HepG2 (cell line): ENCODE measurements around the gene MTA2. TPM values are rescaled to one million over a fixed set of nuclear protein-coding genes. Genes with fewer than 3 reads are reported as not detected.

Source experiments
- ARNT ChIP-seq: fragments of 450-650 bp; IDR thresholded peaks from 2 replicates; pipeline ENCODE4 v1.6.1; 2017
- ASH2L ChIP-seq: fragments of 300-600, 200-600 bp; sonication (generic); IDR thresholded peaks from 2 replicates; pipeline ENCODE4 v1.7.0; 2017; ENCODE audit warnings: low read depth, mild to moderate bottlenecking, moderate library complexity, mixed read lengths, low read length; ENCODE audit not compliant: insufficient read length
- CREBL2 ChIP-seq: sonication (generic); formaldehyde crosslinking; IDR thresholded peaks from 2 replicates; pipeline ENCODE4 v1.8.1; 2023; ENCODE audit warnings: missing genetic modification reagents, mild to moderate bottlenecking, borderline replicate concordance
- EEA1 ChIP-seq: sonication (generic); formaldehyde crosslinking; IDR thresholded peaks from 2 replicates; pipeline ENCODE4 v1.5.1; 2020; ENCODE audit warnings: mild to moderate bottlenecking, missing genetic modification reagents, borderline replicate concordance
- FLYWCH1 ChIP-seq: sonication (generic); formaldehyde crosslinking; IDR thresholded peaks from 2 replicates; pipeline ENCODE4 v1.8.1; 2023; ENCODE audit warnings: mild to moderate bottlenecking, missing genetic modification reagents
- FOXO1 ChIP-seq: sonication (generic); formaldehyde crosslinking; IDR thresholded peaks from 2 replicates; pipeline ENCODE4 v1.4.0; 2020; ENCODE audit warnings: missing genetic modification reagents
- HOXA7 ChIP-seq: sonication (generic); formaldehyde crosslinking; IDR thresholded peaks from 2 replicates; pipeline ENCODE4 v1.8.1; 2022; ENCODE audit warnings: mild to moderate bottlenecking, missing genetic modification reagents, moderate library complexity
- ISL2 ChIP-seq: sonication (generic); formaldehyde crosslinking; IDR thresholded peaks from 2 replicates; pipeline ENCODE4 v1.5.0; 2020; ENCODE audit warnings: missing genetic modification reagents
- KAT2B ChIP-seq: fragments of 150-350 bp; IDR thresholded peaks from 2 replicates; pipeline ENCODE4 v1.6.1; 2014; ENCODE audit warnings: low read depth, low read length, borderline replicate concordance
- KDM5A ChIP-seq: fragments of 200-600 bp; sonication (generic); IDR thresholded peaks from 2 replicates; pipeline ENCODE4 v1.7.0; 2018; ENCODE audit warnings: antibody characterized with exemption, mild to moderate bottlenecking, low read length, borderline replicate concordance
- MED8 ChIP-seq: sonication (generic); formaldehyde crosslinking; IDR thresholded peaks from 2 replicates; pipeline ENCODE4 v1.8.1; 2023; ENCODE audit warnings: mild to moderate bottlenecking, missing genetic modification reagents; ENCODE audit not compliant: insufficient replicate concordance
- RFX1 ChIP-seq: fragments of 450-650 bp; IDR thresholded peaks from 2 replicates; pipeline ENCODE4 v1.6.1; 2017
- SIX1 ChIP-seq: sonication (generic); formaldehyde crosslinking; IDR thresholded peaks from 2 replicates; pipeline ENCODE4 v1.4.0; 2020; ENCODE audit warnings: missing genetic modification reagents, borderline replicate concordance
- TBX3 ChIP-seq: fragments of 450-650 bp; IDR thresholded peaks from 2 replicates; pipeline ENCODE4 v1.6.1; 2017; ENCODE audit warnings: antibody characterized with exemption, mild to moderate bottlenecking, inconsistent platforms, borderline replicate concordance
- ZFP1 ChIP-seq: IDR thresholded peaks from 2 replicates; pipeline ENCODE4 v1.6.1; 2016
- ZNF12 ChIP-seq: sonication (generic); formaldehyde crosslinking; IDR thresholded peaks from 2 replicates; pipeline ENCODE4 v1.5.0; 2020; ENCODE audit warnings: missing genetic modification reagents
- ZNF501 ChIP-seq: sonication (generic); formaldehyde crosslinking; IDR thresholded peaks from 2 replicates; pipeline ENCODE4 v1.5.1; 2020; ENCODE audit warnings: mild to moderate bottlenecking, moderate library complexity, missing genetic modification reagents
- ZNF550 ChIP-seq: sonication (generic); formaldehyde crosslinking; IDR thresholded peaks from 2 replicates; pipeline ENCODE4 v1.4.0; 2020; ENCODE audit warnings: mild to moderate bottlenecking, missing genetic modification reagents, borderline replicate concordance
- ZNF558 ChIP-seq: sonication (generic); formaldehyde crosslinking; IDR thresholded peaks from 2 replicates; pipeline ENCODE4 v1.9.0; 2022; ENCODE audit warnings: mild to moderate bottlenecking, missing genetic modification reagents, borderline replicate concordance
- ZNF567 ChIP-seq: sonication (generic); formaldehyde crosslinking; IDR thresholded peaks from 2 replicates; pipeline ENCODE4 v1.8.1; 2023; ENCODE audit warnings: mild to moderate bottlenecking, missing genetic modification reagents, borderline replicate concordance
- ZNF776 ChIP-seq: sonication (generic); formaldehyde crosslinking; IDR thresholded peaks from 2 replicates; pipeline ENCODE4 v1.4.0; 2020; ENCODE audit warnings: mild to moderate bottlenecking, missing genetic modification reagents
- ZSCAN12 ChIP-seq: sonication (generic); formaldehyde crosslinking; IDR thresholded peaks from 2 replicates; pipeline ENCODE4 v1.9.0; 2021; ENCODE audit warnings: mild to moderate bottlenecking, missing genetic modification reagents
- polyA plus RNA-seq, 8 experiments: library from polyadenylated mRNA; depleted of rRNA in 3 of 8; stranded (reverse) in 7 of 8; unstranded in 1 of 8; fragments of >200 nt; fragmentation: Illumina TruSeq in 4 of 8; extraction: Trizol in 4 of 8; gene quantifications; 2 replicates each; pipeline versions ENCODE4 v1.2.1 to v1.2.3, GENCODE V29; 2011 to 2016; ENCODE audit warnings: low read depth in 4 of 8, missing spikeins in 1 of 8, mixed read lengths in 1 of 8; ENCODE audit not compliant: insufficient read depth in 1 of 8
- total RNA-seq, 5 experiments: library from RNA; depleted of rRNA; stranded (reverse); fragments of >200 nt; fragmentation: Illumina TruSeq; extraction: Trizol; gene quantifications; 2 replicates each; pipeline ENCODE4 v1.2.3, GENCODE V29; 2016; ENCODE audit warnings: low read depth in 1 of 5
- TF ChIP-seq, protein P1 (sequence below): sonication (generic); formaldehyde crosslinking; IDR thresholded peaks from 2 replicates; pipeline ENCODE4 v1.8.0; 2022; ENCODE audit warnings: mild to moderate bottlenecking, missing genetic modification reagents
- TF ChIP-seq, protein P2 (sequence below): sonication (generic); formaldehyde crosslinking; IDR thresholded peaks from 2 replicates; pipeline ENCODE4 v1.5.0; 2020; ENCODE audit warnings: mild to moderate bottlenecking, missing genetic modification reagents, borderline replicate concordance
- TF ChIP-seq, protein P3 (sequence below): sonication (generic); formaldehyde crosslinking; IDR thresholded peaks from 2 replicates; pipeline ENCODE4 v1.5.0; 2020; ENCODE audit warnings: mild to moderate bottlenecking, missing genetic modification reagents
- TF ChIP-seq, protein P4 (sequence below): sonication (generic); formaldehyde crosslinking; IDR thresholded peaks from 2 replicates; pipeline ENCODE4 v1.5.1; 2020; ENCODE audit warnings: missing genetic modification reagents, mild to moderate bottlenecking, borderline replicate concordance

MTA2 gene
- total and polyA plus RNA-seq, 2 of the 13 experiments (the other 11 are each of a cell fraction or from before 2014, with no cell fraction given): 14.0 to 70.0 TPM

GRCh38 chr11:62560566-62561103 is 41.0 kb downstream of the MTA2 start (continued):
- TF ChIP-seq, protein P1, sequence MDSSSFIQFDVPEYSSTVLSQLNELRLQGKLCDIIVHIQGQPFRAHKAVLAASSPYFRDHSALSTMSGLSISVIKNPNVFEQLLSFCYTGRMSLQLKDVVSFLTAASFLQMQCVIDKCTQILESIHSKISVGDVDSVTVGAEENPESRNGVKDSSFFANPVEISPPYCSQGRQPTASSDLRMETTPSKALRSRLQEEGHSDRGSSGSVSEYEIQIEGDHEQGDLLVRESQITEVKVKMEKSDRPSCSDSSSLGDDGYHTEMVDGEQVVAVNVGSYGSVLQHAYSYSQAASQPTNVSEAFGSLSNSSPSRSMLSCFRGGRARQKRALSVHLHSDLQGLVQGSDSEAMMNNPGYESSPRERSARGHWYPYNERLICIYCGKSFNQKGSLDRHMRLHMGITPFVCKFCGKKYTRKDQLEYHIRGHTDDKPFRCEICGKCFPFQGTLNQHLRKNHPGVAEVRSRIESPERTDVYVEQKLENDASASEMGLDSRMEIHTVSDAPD (CRISPR knock-in tag): no peak
- TF ChIP-seq FLYWCH1 (CRISPR knock-in tag) (no peak), RFX1 (no peak), ASH2L (no peak), ZSCAN12 (CRISPR knock-in tag) (no peak), HOXA7 (CRISPR knock-in tag) (no peak), ZNF550 (CRISPR knock-in tag) (no peak), KDM5A (no peak), MED8 (no peak), ZNF558 (CRISPR knock-in tag) (no peak), SIX1 (CRISPR knock-in tag) (no peak), ISL2 (CRISPR knock-in tag) (no peak), ZNF501 (CRISPR knock-in tag) (no peak), ZFP1 (CRISPR knock-in tag) (no peak), EEA1 (no peak), ZNF567 (CRISPR knock-in tag) (no peak), KAT2B (no peak), ZNF12 (CRISPR knock-in tag) (no peak), FOXO1 (0 out of 2 replicates have a peak, but pooled peaks have one; percentile 40), TBX3 (no peak), CREBL2 (CRISPR knock-in tag) (no peak), ARNT (no peak), ZNF776 (CRISPR knock-in tag) (no peak)
- TF ChIP-seq, protein P2, sequence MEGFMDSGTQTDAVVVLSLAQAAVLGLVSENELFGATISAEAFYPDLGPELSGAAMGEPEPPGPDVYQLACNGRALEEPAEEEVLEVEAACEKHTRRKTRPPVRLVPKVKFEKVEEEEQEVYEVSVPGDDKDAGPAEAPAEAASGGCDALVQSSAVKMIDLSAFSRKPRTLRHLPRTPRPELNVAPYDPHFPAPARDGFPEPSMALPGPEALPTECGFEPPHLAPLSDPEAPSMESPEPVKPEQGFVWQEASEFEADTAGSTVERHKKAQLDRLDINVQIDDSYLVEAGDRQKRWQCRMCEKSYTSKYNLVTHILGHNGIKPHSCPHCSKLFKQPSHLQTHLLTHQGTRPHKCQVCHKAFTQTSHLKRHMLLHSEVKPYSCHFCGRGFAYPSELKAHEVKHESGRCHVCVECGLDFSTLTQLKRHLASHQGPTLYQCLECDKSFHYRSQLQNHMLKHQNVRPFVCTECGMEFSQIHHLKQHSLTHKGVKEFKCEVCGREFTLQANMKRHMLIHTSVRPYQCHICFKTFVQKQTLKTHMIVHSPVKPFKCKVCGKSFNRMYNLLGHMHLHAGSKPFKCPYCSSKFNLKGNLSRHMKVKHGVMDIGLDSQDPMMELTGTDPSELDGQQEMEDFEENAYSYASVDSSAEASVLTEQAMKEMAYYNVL (CRISPR knock-in tag): no peak
- TF ChIP-seq, protein P3, sequence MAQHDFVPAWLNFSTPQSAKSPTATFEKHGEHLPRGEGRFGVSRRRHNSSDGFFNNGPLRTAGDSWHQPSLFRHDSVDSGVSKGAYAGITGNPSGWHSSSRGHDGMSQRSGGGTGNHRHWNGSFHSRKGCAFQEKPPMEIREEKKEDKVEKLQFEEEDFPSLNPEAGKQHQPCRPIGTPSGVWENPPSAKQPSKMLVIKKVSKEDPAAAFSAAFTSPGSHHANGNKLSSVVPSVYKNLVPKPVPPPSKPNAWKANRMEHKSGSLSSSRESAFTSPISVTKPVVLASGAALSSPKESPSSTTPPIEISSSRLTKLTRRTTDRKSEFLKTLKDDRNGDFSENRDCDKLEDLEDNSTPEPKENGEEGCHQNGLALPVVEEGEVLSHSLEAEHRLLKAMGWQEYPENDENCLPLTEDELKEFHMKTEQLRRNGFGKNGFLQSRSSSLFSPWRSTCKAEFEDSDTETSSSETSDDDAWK (CRISPR knock-in tag): no peak
- TF ChIP-seq, protein P4, sequence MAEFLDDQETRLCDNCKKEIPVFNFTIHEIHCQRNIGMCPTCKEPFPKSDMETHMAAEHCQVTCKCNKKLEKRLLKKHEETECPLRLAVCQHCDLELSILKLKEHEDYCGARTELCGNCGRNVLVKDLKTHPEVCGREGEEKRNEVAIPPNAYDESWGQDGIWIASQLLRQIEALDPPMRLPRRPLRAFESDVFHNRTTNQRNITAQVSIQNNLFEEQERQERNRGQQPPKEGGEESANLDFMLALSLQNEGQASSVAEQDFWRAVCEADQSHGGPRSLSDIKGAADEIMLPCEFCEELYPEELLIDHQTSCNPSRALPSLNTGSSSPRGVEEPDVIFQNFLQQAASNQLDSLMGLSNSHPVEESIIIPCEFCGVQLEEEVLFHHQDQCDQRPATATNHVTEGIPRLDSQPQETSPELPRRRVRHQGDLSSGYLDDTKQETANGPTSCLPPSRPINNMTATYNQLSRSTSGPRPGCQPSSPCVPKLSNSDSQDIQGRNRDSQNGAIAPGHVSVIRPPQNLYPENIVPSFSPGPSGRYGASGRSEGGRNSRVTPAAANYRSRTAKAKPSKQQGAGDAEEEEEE (CRISPR knock-in tag): no peak
